Hepatocyte (in vitro differentiated cells): ENCODE results near the gene GBA3. TPM values are rescaled to one million over a fixed set of nuclear protein-coding genes. Genes with fewer than 3 reads are reported as not detected.
A peak's percentile ranks its signal among the peaks of the same experiment; 100 is the strongest.

Experiments used
- DNase-seq: peaks from one replicate; pipeline ENCODE4 v3.0.0-alpha.2; 2016; ENCODE audit warnings: low spot score
- H2AFZ ChIP-seq: fragments of 200-600 bp; sonication (generic); 2 replicates; pipeline ENCODE4 v1.6.0; 2016; ENCODE audit warnings: antibody characterized with exemption, mild to moderate bottlenecking
- H3K27ac ChIP-seq: fragments of 200-600 bp; sonication (generic); 2 replicates; pipeline ENCODE4 v1.5.1; 2016; ENCODE audit warnings: mild to moderate bottlenecking
- H3K27me3 ChIP-seq: fragments of 200-600 bp; sonication (generic); 2 replicates; pipeline ENCODE4 v1.6.1; 2016
- H3K36me3 ChIP-seq: fragments of 200-600 bp; sonication (generic); replicated peaks from 2 replicates; pipeline ENCODE4 v1.5.1; 2016; ENCODE audit warnings: low read depth; ENCODE audit not compliant: insufficient read depth
- H3K4me1 ChIP-seq: fragments of 200-600 bp; sonication (generic); 2 replicates; pipeline ENCODE4 v1.5.1; 2016; ENCODE audit warnings: mild to moderate bottlenecking, moderate library complexity; ENCODE audit not compliant: insufficient read depth
- H3K4me2 ChIP-seq: fragments of 200-600 bp; sonication (generic); 2 replicates; pipeline ENCODE4 v1.6.0; 2016
- H3K4me3 ChIP-seq: fragments of 200-600 bp; sonication (generic); 2 replicates; pipeline ENCODE4 v1.5.1; 2016; ENCODE audit warnings: mild to moderate bottlenecking
- H3K79me2 ChIP-seq: fragments of 200-600 bp; sonication (generic); 2 replicates; pipeline ENCODE4 v1.6.0; 2017; ENCODE audit warnings: mild to moderate bottlenecking
- H3K9me2 ChIP-seq: fragments of 200-600 bp; sonication (generic); replicated peaks from 2 replicates; pipeline ENCODE4 v1.6.0; 2017; ENCODE audit warnings: mild to moderate bottlenecking; ENCODE audit not compliant: insufficient read depth
- H3K9me3 ChIP-seq: fragments of 200-600 bp; sonication (generic); 2 replicates; pipeline ENCODE4 v1.5.1; 2016; ENCODE audit warnings: low read depth, mild to moderate bottlenecking
- H4K20me1 ChIP-seq: fragments of 200-600 bp; sonication (generic); 2 replicates; pipeline ENCODE4 v1.6.0; 2016; ENCODE audit warnings: mild to moderate bottlenecking; ENCODE audit not compliant: insufficient read depth, poor library complexity, severe bottlenecking
- EZH2 ChIP-seq: fragments of 200-600 bp; sonication (generic); IDR thresholded peaks from 2 replicates; pipeline ENCODE4 v1.6.1; 2016; ENCODE audit warnings: antibody characterized with exemption, mild to moderate bottlenecking, borderline replicate concordance
- EZH2phosphoT487 ChIP-seq: fragments of 200-600 bp; sonication (generic); IDR thresholded peaks from one replicate; pipeline ENCODE4 v1.6.1; 2018; ENCODE audit warnings: antibody characterized with exemption, mild to moderate bottlenecking, low read depth, moderate library complexity; ENCODE audit not compliant: unreplicated experiment, severe bottlenecking
- WGBS: methylation state at CpG from one replicate; pipeline ENCODE4 v1.1.6; 2016; ENCODE audit warnings: low lambda C conversion rate; ENCODE audit errors: missing lambda C conversion rate; 5-methylcytosine and 5-hydroxymethylcytosine counted together
- polyA plus RNA-seq: library from polyadenylated mRNA; unstranded; fragments of >200 nt; fragmentation: Nextera tagmentation; extraction: Ambion mirVana; gene quantifications from 2 replicates; pipeline ENCODE4 v1.2.1, GENCODE V29; 2016
- total RNA-seq: library from RNA; depleted of rRNA; stranded (reverse); fragments of >200 nt; gene quantifications from 2 replicates; pipeline ENCODE4 v1.2.3, GENCODE V29; 2014
- TF ChIP-seq, protein P1 (sequence below): fragments of 200-600 bp; sonication (generic); IDR thresholded peaks from 2 replicates; pipeline ENCODE4 v1.5.1; 2016; ENCODE audit warnings: antibody characterized with exemption, mild to moderate bottlenecking; ENCODE audit not compliant: poor library complexity

GBA3 gene
- total and polyA plus RNA-seq, 2 experiments from 2014 or later: 14.3 to 34.2 TPM

DNA sequence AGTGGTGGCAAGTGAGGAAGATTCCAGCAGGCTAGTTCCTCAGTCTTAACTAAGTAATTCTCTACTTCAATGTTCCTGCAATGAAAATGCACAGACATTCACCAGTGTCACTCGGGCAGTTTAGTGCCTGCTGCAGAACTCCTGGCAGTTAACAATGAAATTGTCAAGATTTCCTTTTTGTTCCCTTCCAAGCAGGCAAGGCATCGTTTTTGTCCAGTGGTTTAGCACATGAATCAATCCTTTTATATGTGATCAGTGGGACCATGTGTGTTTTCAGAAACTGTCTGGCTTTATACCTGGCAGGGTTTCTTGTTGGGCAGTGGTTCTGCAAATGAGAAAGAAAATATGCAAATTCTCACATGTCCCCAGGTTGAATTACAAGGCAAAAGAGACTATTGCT is 122.2 kb downstream of the GBA3 start:
- Histone ChIP-seq H3K27me3 (no peaks in the 10 kb centered on the region), H3K4me3 (no peak overlapping the region), H3K9me2 (no peaks in the 10 kb centered on the region), H3K36me3 (no peaks in the 10 kb centered on the region), H2AFZ (no peak overlapping the region), H3K79me2 (no peaks in the 10 kb centered on the region), H3K4me2 (no peak overlapping the region), H3K4me1 (no peaks in the 10 kb centered on the region), H3K9me3 (no peaks in the 10 kb centered on the region), H3K27ac (no peak overlapping the region), H4K20me1 (no peaks in the 10 kb centered on the region)
- WGBS: 62% methylated on average over 2 of the region's 2 CpGs
- TF ChIP-seq, protein P1, sequence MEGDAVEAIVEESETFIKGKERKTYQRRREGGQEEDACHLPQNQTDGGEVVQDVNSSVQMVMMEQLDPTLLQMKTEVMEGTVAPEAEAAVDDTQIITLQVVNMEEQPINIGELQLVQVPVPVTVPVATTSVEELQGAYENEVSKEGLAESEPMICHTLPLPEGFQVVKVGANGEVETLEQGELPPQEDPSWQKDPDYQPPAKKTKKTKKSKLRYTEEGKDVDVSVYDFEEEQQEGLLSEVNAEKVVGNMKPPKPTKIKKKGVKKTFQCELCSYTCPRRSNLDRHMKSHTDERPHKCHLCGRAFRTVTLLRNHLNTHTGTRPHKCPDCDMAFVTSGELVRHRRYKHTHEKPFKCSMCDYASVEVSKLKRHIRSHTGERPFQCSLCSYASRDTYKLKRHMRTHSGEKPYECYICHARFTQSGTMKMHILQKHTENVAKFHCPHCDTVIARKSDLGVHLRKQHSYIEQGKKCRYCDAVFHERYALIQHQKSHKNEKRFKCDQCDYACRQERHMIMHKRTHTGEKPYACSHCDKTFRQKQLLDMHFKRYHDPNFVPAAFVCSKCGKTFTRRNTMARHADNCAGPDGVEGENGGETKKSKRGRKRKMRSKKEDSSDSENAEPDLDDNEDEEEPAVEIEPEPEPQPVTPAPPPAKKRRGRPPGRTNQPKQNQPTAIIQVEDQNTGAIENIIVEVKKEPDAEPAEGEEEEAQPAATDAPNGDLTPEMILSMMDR: no peak
- TF ChIP-seq EZH2phosphoT487: no peak
- no peak for TF ChIP-seq EZH2
- no peak for DNase-seq

DNA sequence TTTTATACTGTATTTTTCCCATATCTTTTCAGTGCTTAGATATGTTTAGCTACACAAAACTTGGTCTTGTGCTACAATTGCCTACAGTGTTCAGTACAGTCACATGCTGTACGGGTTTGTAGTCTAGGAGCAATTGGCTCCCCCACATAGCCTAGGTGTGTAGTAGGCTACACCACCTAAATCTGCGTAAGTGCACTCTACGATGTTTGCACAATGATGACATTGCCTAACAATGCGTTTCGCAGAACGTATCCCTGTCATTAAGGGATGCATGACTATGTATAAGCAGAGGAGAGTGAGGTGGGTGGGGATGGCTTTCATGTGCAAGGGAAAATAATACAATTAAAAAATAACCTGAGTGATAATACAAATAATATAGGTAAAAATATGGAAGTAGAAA is 131.4 kb downstream of the GBA3 start:
- H3K79me2 ChIP-seq: no peaks in the 10 kb centered on the region
- no peak overlapping the region for H3K4me2 ChIP-seq
- no peak overlapping the region for H3K27ac ChIP-seq
- no peak overlapping the region for H2AFZ ChIP-seq
- no peaks in the 10 kb centered on the region for H3K36me3 ChIP-seq
- H4K20me1 ChIP-seq: no peaks in the 10 kb centered on the region
- no peaks in the 10 kb centered on the region for H3K9me2 ChIP-seq
- no peaks in the 10 kb centered on the region for H3K27me3 ChIP-seq
- DNase-seq: no peak
- no peaks in the 10 kb centered on the region for H3K9me3 ChIP-seq
- H3K4me1 ChIP-seq: no peaks in the 10 kb centered on the region
- TF ChIP-seq EZH2: no peak
- TF ChIP-seq, protein P1: no peak
- no peak for TF ChIP-seq EZH2phosphoT487
- 79% methylated on average over 6 of the region's 6 CpGs for WGBS
- no peak overlapping the region for H3K4me3 ChIP-seq

DNA sequence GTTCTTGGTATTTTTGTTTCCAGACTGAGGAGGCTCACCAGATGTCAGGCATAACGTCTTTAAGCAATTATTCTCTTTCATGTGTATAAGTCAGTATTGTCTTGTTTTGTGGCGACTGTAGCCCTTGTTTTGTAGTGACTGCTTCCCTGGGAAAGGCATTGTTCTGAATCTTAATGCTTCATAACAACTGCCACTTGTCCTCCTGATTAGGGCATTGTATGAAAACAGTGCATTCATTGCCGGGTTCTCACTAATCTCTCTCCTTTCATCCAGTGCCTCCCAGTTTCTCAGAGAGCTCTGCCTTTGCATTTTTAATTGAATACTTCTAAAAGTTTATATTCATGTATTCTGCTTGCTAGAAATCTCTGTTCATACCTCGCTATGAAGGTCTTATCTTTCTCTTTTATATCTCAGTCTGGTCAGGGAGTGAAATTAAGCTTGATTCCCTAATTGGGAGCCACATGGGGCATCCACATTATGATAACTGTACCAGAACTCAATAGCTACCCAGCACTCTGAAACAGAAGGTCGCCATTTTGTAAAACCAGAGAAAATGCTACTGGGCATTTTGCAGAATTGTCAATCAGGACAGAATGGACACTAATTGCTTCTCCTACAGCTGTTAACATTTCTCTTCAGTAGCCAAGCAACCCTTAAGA is 149.8 kb downstream of the GBA3 start:
- H3K36me3 ChIP-seq: no peaks in the 10 kb centered on the region
- no peaks in the 10 kb centered on the region for H3K9me3 ChIP-seq
- no peaks in the 10 kb centered on the region for H3K79me2 ChIP-seq
- 64% methylated on average over 5 of the region's 5 CpGs for WGBS
- no peak overlapping the region for H2AFZ ChIP-seq
- TF ChIP-seq EZH2 (no peak), EZH2phosphoT487 (no peak)
- TF ChIP-seq, protein P1: no peak
- H3K4me2 ChIP-seq: no peak overlapping the region
- no peaks in the 10 kb centered on the region for H4K20me1 ChIP-seq
- no peaks in the 10 kb centered on the region for H3K9me2 ChIP-seq
- H3K4me3 ChIP-seq: no peak overlapping the region
- DNase-seq: no peak
- H3K27ac ChIP-seq: no peak overlapping the region
- no peaks in the 10 kb centered on the region for H3K4me1 ChIP-seq
- H3K27me3 ChIP-seq: no peaks in the 10 kb centered on the region

DNA sequence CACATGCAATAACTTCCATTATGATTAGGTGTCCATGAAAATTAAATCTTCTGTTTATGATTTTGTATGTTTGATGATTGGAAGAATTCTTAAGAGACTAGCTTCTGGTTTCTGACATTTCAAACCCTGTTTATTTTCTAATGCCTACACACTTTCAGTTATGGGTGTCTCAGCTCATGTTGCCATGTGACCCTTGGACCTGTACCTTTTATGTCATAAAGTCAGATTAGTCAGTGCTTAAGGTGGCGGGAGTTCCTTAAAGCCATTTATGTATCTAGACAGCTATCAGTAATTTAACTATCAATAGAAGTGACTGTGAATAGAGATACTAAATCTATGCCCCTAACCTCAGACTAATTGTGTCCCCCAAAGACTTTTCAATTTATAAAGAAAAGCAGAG is 155.6 kb downstream of the GBA3 start:
- Histone ChIP-seq H4K20me1 (no peaks in the 10 kb centered on the region), H3K9me3 (no peaks in the 10 kb centered on the region), H3K79me2 (no peaks in the 10 kb centered on the region), H3K4me2 (peak overlapping the region; percentile 14), H3K36me3 (no peaks in the 10 kb centered on the region), H3K4me3 (no peak overlapping the region), H3K4me1 (no peaks in the 10 kb centered on the region), H3K9me2 (no peaks in the 10 kb centered on the region), H3K27me3 (no peaks in the 10 kb centered on the region), H2AFZ (no peak overlapping the region), H3K27ac (peak overlapping the region; percentile 14)
- 0% methylated on average over 1 of the region's 1 CpG for WGBS
- peak; percentile 47 for DNase-seq
- no peak for TF ChIP-seq EZH2phosphoT487
- TF ChIP-seq EZH2: no peak
- TF ChIP-seq, protein P1: no peak
